Suprapubic skin (tissue), 4 donors: ENCODE measurements around the gene HECW1. TPM values are rescaled to one million over a fixed set of nuclear protein-coding genes. Genes with fewer than 3 reads are reported as not detected.
"Not testable (repeated sequence)": the region's sequence is repeated elsewhere in the genome, so short reads cannot be mapped to it uniquely, and the experiment has no call there.

Experiments
- DNase-seq, 2 donors: peaks; one replicate each; pipeline ENCODE4 v3.0.0-alpha.2; 2019; ENCODE audit warnings: low spot score in 2 of 2
- H3K27ac ChIP-seq: fragments of 200-600 bp; sonication (generic); one replicate; pipeline ENCODE4 v1.5.1; 2019
- H3K27me3 ChIP-seq: fragments of 200-600 bp; sonication (generic); one replicate; pipeline ENCODE4 v1.5.1; 2019
- H3K36me3 ChIP-seq: fragments of 200-600 bp; sonication (generic); one replicate; pipeline ENCODE4 v1.5.1; 2019
- H3K4me1 ChIP-seq: fragments of 200-600 bp; sonication (generic); one replicate; pipeline ENCODE4 v1.5.1; 2019
- H3K4me3 ChIP-seq: fragments of 200-600 bp; sonication (generic); one replicate; pipeline ENCODE4 v1.5.1; 2019; ENCODE audit warnings: mild to moderate bottlenecking
- H3K9me3 ChIP-seq: fragments of 200-600 bp; sonication (generic); one replicate; pipeline ENCODE4 v1.5.1; 2019
- CTCF ChIP-seq, 2 donors: fragments of 200-600 bp in 1 of 2; fragments of 450-650 bp in 1 of 2; sonication (generic) in 1 of 2; IDR thresholded peaks; one replicate each; pipeline ENCODE4 v1.5.1; 2016 to 2019; ENCODE audit warnings: antibody characterized with exemption in 2 of 2, mild to moderate bottlenecking in 1 of 2, moderate library complexity in 1 of 2
- EP300 ChIP-seq: sonication (generic); formaldehyde crosslinking; IDR thresholded peaks from one replicate; pipeline ENCODE4 v1.6.1; 2017; ENCODE audit warnings: antibody characterized with exemption
- POLR2A ChIP-seq, 2 donors: fragments of 450-650 bp; IDR thresholded peaks; one replicate each; pipeline ENCODE4 v1.6.1; 2017; ENCODE audit warnings: antibody characterized with exemption in 2 of 2, mild to moderate bottlenecking in 2 of 2, moderate library complexity in 2 of 2
- POLR2AphosphoS5 ChIP-seq, 3 donors: sonication (generic); formaldehyde crosslinking; IDR thresholded peaks; one replicate each; pipeline ENCODE4 v1.6.1; 2017; ENCODE audit warnings: antibody characterized with exemption in 3 of 3
- WGBS: methylation state at CpG from one replicate; pipeline ENCODE4 v1.1.5; 2018; 5-methylcytosine and 5-hydroxymethylcytosine counted together
- total RNA-seq, 4 donors: library from RNA; depleted of rRNA; stranded (reverse); fragments of >200 nt; gene quantifications; one replicate each; pipeline ENCODE4 v1.1.0, GENCODE V29; 2016

Gene HECW1
- total RNA-seq, 4 donors from 2014 or later = 0.17 to 0.73 (median 0.32) TPM; not detected in 1

GRCh38 chr7:43212921-43213320 lies 100.5 kb downstream of the HECW1 start:
- Histone ChIP-seq H3K4me3 (no peak overlapping the region), H3K27me3 (peaks cover 3% of the 10 kb centered on the region), H3K27ac (no peak overlapping the region), H3K36me3 (no peaks in the 10 kb centered on the region), H3K4me1 (no peaks in the 10 kb centered on the region), H3K9me3 (no peaks in the 10 kb centered on the region)
- WGBS = 69% methylated on average over 3 of the region's 3 CpGs
- no peak for TF ChIP-seq CTCF (IDR thresholded peaks at IDR 0.05)
- no peak for TF ChIP-seq EP300
- TF ChIP-seq POLR2AphosphoS5 (IDR thresholded peaks at IDR 0.05) = no peak
- TF ChIP-seq POLR2A (IDR thresholded peaks at IDR 0.05) = no peak
- DNase-seq = no peak

GRCh38 chr7:43215061-43215460 lies 102.6 kb downstream of the HECW1 start:
- H3K9me3 ChIP-seq = no peaks in the 10 kb centered on the region
- no peaks in the 10 kb centered on the region for H3K4me1 ChIP-seq
- H3K27ac ChIP-seq = no peak overlapping the region
- no peak overlapping the region for H3K4me3 ChIP-seq
- no peaks in the 10 kb centered on the region for H3K36me3 ChIP-seq
- H3K27me3 ChIP-seq = peaks cover 3% of the 10 kb centered on the region
- no peak for DNase-seq
- TF ChIP-seq EP300 (no peak), POLR2A (IDR thresholded peaks at IDR 0.05) (no peak), CTCF (IDR thresholded peaks at IDR 0.05) (no peak), POLR2AphosphoS5 (IDR thresholded peaks at IDR 0.05) (no peak)
- 68% methylated on average over 6 of the region's 6 CpGs for WGBS

GRCh38 chr7:43217055-43217454 lies 104.6 kb downstream of the HECW1 start:
- DNase-seq = no peak
- H3K9me3 ChIP-seq = no peaks in the 10 kb centered on the region
- 96% methylated on average over 2 of the region's 2 CpGs for WGBS
- peaks cover 3% of the 10 kb centered on the region for H3K27me3 ChIP-seq
- no peaks in the 10 kb centered on the region for H3K4me1 ChIP-seq
- H3K36me3 ChIP-seq = no peaks in the 10 kb centered on the region
- TF ChIP-seq EP300 (no peak), POLR2A (IDR thresholded peaks at IDR 0.05) (no peak), CTCF (IDR thresholded peaks at IDR 0.05) (no peak), POLR2AphosphoS5 (IDR thresholded peaks at IDR 0.05) (no peak)
- no peak overlapping the region for H3K27ac ChIP-seq
- H3K4me3 ChIP-seq = no peak overlapping the region

- H3K9me3 ChIP-seq, H3K4me1 ChIP-seq, H3K27me3 ChIP-seq, H3K27ac ChIP-seq, H3K4me3 ChIP-seq, H3K36me3 ChIP-seq: not testable (repeated sequence)
- 85% methylated on average over 4 of the region's 4 CpGs for WGBS
- peak in 1 of 2 donors; percentile 52 for DNase-seq
Measured at GRCh38 chr7:43218901-43219300, 106.5 kb downstream of the HECW1 start.

GRCh38 chr7:43220250-43220649 lies 107.8 kb downstream of the HECW1 start:
- Histone ChIP-seq H3K4me3 (no peak overlapping the region), H3K27ac (no peak overlapping the region), H3K4me1 (no peaks in the 10 kb centered on the region), H3K27me3 (no peaks in the 10 kb centered on the region), H3K9me3 (no peaks in the 10 kb centered on the region), H3K36me3 (no peaks in the 10 kb centered on the region)
- peak in 1 of 2 donors; percentile 6 for DNase-seq
- 87% methylated on average over 6 of the region's 6 CpGs for WGBS
- TF ChIP-seq POLR2AphosphoS5 (IDR thresholded peaks at IDR 0.05) = no peak
- no peak for TF ChIP-seq POLR2A (IDR thresholded peaks at IDR 0.05)
- TF ChIP-seq CTCF (IDR thresholded peaks at IDR 0.05) = no peak
- no peak for TF ChIP-seq EP300

GRCh38 chr7:43220742-43221141 lies 108.3 kb downstream of the HECW1 start:
- Histone ChIP-seq H3K27ac (no peak overlapping the region), H3K4me3 (no peak overlapping the region), H3K9me3 (no peaks in the 10 kb centered on the region), H3K4me1 (no peaks in the 10 kb centered on the region), H3K36me3 (no peaks in the 10 kb centered on the region), H3K27me3 (no peaks in the 10 kb centered on the region)
- TF ChIP-seq EP300 = no peak
- TF ChIP-seq CTCF (IDR thresholded peaks at IDR 0.05) = no peak
- no peak for TF ChIP-seq POLR2AphosphoS5 (IDR thresholded peaks at IDR 0.05)
- no peak for TF ChIP-seq POLR2A (IDR thresholded peaks at IDR 0.05)
- peak in 1 of 2 donors; percentile 43 for DNase-seq
